Activated CD4-positive, alpha-beta T cell treated with anti-CD3 and anti-CD28 coated beads, Interleukin-2, amount 10 ng/mL, durations not matched to agents 24 days and 14 days (primary cell): ENCODE measurements around the gene CPLX1. TPM values are rescaled to one million over a fixed set of nuclear protein-coding genes. Genes with fewer than 3 reads are reported as not detected.

Experiments used
- DNase-seq: peaks from one replicate; pipeline ENCODE4 v3.0.0; 2022
- H3K27ac Mint-ChIP-seq: one replicate; pipeline ENCODE4 v1.8.0; 2022; ENCODE audit warnings: mild to moderate bottlenecking, mixed read lengths
- H3K27me3 Mint-ChIP-seq: one replicate; pipeline ENCODE4 v1.8.0; 2022; ENCODE audit warnings: mixed read lengths
- H3K36me3 Mint-ChIP-seq: one replicate; pipeline ENCODE4 v1.8.0; 2022; ENCODE audit warnings: low read depth, mild to moderate bottlenecking, mixed read lengths
- H3K4me1 Mint-ChIP-seq: one replicate; pipeline ENCODE4 v1.8.0; 2021; ENCODE audit warnings: mixed read lengths
- H3K4me3 Mint-ChIP-seq: one replicate; pipeline ENCODE4 v1.8.0; 2022; ENCODE audit warnings: mild to moderate bottlenecking, moderate library complexity, mixed read lengths
- H3K9me3 Mint-ChIP-seq: one replicate; pipeline ENCODE4 v1.8.0; 2021; ENCODE audit warnings: mixed read lengths
- intact Hi-C: fragments of 100-400 bp; cut with micrococcal nuclease; formaldehyde crosslinking; loops from one replicate; pipeline ENCODE4 v1.15.1; 2023
- total RNA-seq: library from RNA; stranded (reverse); gene quantifications from 2 replicates; pipeline ENCODE4 v1.2.3, GENCODE V29; 2022

Gene CPLX1
- total RNA-seq, 1 donor from 2014 or later = 1.7 TPM

- no peak for DNase-seq
- Mint-ChIP-seq H3K9me3 (no peaks in the 10 kb centered on the region), H3K27me3 (no peaks in the 10 kb centered on the region), H3K36me3 (peaks cover 42% of the 10 kb centered on the region), H3K4me3 (no peak overlapping the region), H3K27ac (no peak overlapping the region), H3K4me1 (no peaks in the 10 kb centered on the region)
- intact Hi-C loops = no loop called here
These were observed 23.0 kb upstream of the CPLX1 start for GRCh38 chr4:848803-849477.

- intact Hi-C loops = no loop called here
- no peak for DNase-seq
- H3K4me1 Mint-ChIP-seq = no peaks in the 10 kb centered on the region
- H3K4me3 Mint-ChIP-seq = no peak overlapping the region
- H3K27me3 Mint-ChIP-seq = no peaks in the 10 kb centered on the region
- H3K27ac Mint-ChIP-seq = no peak overlapping the region
- peaks cover 41% of the 10 kb centered on the region for H3K36me3 Mint-ChIP-seq
- H3K9me3 Mint-ChIP-seq = no peaks in the 10 kb centered on the region
These were observed 22.4 kb upstream of the CPLX1 start for GRCh38 chr4:848307-848691.

GRCh38 chr4:845836-846251 lies 19.9 kb upstream of the CPLX1 start:
- no peaks in the 10 kb centered on the region for H3K4me1 Mint-ChIP-seq
- no peak overlapping the region for H3K4me3 Mint-ChIP-seq
- intact Hi-C loops = no loop called here
- peaks cover 40% of the 10 kb centered on the region for H3K36me3 Mint-ChIP-seq
- H3K27ac Mint-ChIP-seq = no peak overlapping the region
- peaks cover 4% of the 10 kb centered on the region for H3K9me3 Mint-ChIP-seq
- H3K27me3 Mint-ChIP-seq = no peaks in the 10 kb centered on the region
- DNase-seq = no peak

GRCh38 chr4:845233-845835 lies 19.4 kb upstream of the CPLX1 start:
- intact Hi-C loops = no loop called here
- Mint-ChIP-seq H3K4me1 (no peaks in the 10 kb centered on the region), H3K9me3 (peaks cover 4% of the 10 kb centered on the region), H3K36me3 (peaks cover 37% of the 10 kb centered on the region), H3K27ac (no peak overlapping the region), H3K4me3 (no peak overlapping the region), H3K27me3 (no peaks in the 10 kb centered on the region)
- no peak for DNase-seq

- intact Hi-C loops = no loop called here
- H3K4me3 Mint-ChIP-seq = no peak overlapping the region
- H3K9me3 Mint-ChIP-seq = peaks cover 8% of the 10 kb centered on the region
- DNase-seq = no peak
- peaks cover 36% of the 10 kb centered on the region for H3K36me3 Mint-ChIP-seq
- peaks cover 2% of the 10 kb centered on the region for H3K4me1 Mint-ChIP-seq
- no peak overlapping the region for H3K27ac Mint-ChIP-seq
- H3K27me3 Mint-ChIP-seq = no peaks in the 10 kb centered on the region
These were observed 18.9 kb upstream of the CPLX1 start for GRCh38 chr4:844752-845232.

GRCh38 chr4:839675-840443 lies 13.9 kb upstream of the CPLX1 start:
- peaks cover 18% of the 10 kb centered on the region for H3K9me3 Mint-ChIP-seq
- no peak overlapping the region for H3K27ac Mint-ChIP-seq
- DNase-seq = no peak
- intact Hi-C loops = no loop called here
- peaks cover 2% of the 10 kb centered on the region for H3K4me1 Mint-ChIP-seq
- H3K4me3 Mint-ChIP-seq = no peak overlapping the region
- no peaks in the 10 kb centered on the region for H3K27me3 Mint-ChIP-seq
- H3K36me3 Mint-ChIP-seq = peaks cover 18% of the 10 kb centered on the region

- no peak for DNase-seq
- no peak overlapping the region for H3K27ac Mint-ChIP-seq
- H3K36me3 Mint-ChIP-seq = peaks cover 10% of the 10 kb centered on the region
- H3K4me1 Mint-ChIP-seq = peaks cover 5% of the 10 kb centered on the region
- H3K27me3 Mint-ChIP-seq = no peaks in the 10 kb centered on the region
- H3K9me3 Mint-ChIP-seq = peaks cover 20% of the 10 kb centered on the region
- intact Hi-C loops = no loop called here
- no peak overlapping the region for H3K4me3 Mint-ChIP-seq
These were observed 11.8 kb upstream of the CPLX1 start for GRCh38 chr4:837772-838171.

GRCh38 chr4:836750-837301 lies 10.9 kb upstream of the CPLX1 start:
- no peak for DNase-seq
- H3K4me1 Mint-ChIP-seq = peaks cover 5% of the 10 kb centered on the region
- H3K9me3 Mint-ChIP-seq = peaks cover 16% of the 10 kb centered on the region
- intact Hi-C loops = no loop called here
- no peak overlapping the region for H3K4me3 Mint-ChIP-seq
- H3K27me3 Mint-ChIP-seq = no peaks in the 10 kb centered on the region
- H3K27ac Mint-ChIP-seq = no peak overlapping the region
- H3K36me3 Mint-ChIP-seq = peaks cover 5% of the 10 kb centered on the region

- no peak for DNase-seq
- H3K27ac Mint-ChIP-seq = no peak overlapping the region
- peaks cover 5% of the 10 kb centered on the region for H3K4me1 Mint-ChIP-seq
- H3K9me3 Mint-ChIP-seq = peaks cover 16% of the 10 kb centered on the region
- H3K36me3 Mint-ChIP-seq = peaks cover 3% of the 10 kb centered on the region
- no peak overlapping the region for H3K4me3 Mint-ChIP-seq
- intact Hi-C loops = no loop called here
- no peaks in the 10 kb centered on the region for H3K27me3 Mint-ChIP-seq
These were observed 10.1 kb upstream of the CPLX1 start for GRCh38 chr4:836003-836511.

- Mint-ChIP-seq H3K4me1 (peaks cover 5% of the 10 kb centered on the region), H3K36me3 (peaks cover 3% of the 10 kb centered on the region), H3K9me3 (peaks cover 16% of the 10 kb centered on the region), H3K27ac (no peak overlapping the region), H3K27me3 (no peaks in the 10 kb centered on the region), H3K4me3 (no peak overlapping the region)
- DNase-seq = no peak
- intact Hi-C loops = no loop called here
These were observed 9.4 kb upstream of the CPLX1 start for GRCh38 chr4:835148-836002.

- Mint-ChIP-seq H3K27ac (no peak overlapping the region), H3K36me3 (peaks cover 2% of the 10 kb centered on the region), H3K4me3 (no peak overlapping the region), H3K9me3 (peaks cover 9% of the 10 kb centered on the region), H3K4me1 (peaks cover 3% of the 10 kb centered on the region), H3K27me3 (no peaks in the 10 kb centered on the region)
- intact Hi-C loops = no loop called here
- no peak for DNase-seq
These were observed 8.6 kb upstream of the CPLX1 start for GRCh38 chr4:834368-835147.

GRCh38 chr4:833731-834367 lies 7.9 kb upstream of the CPLX1 start:
- Mint-ChIP-seq H3K4me3 (no peak overlapping the region), H3K27ac (no peak overlapping the region), H3K27me3 (peaks cover under 1% of the 10 kb centered on the region), H3K36me3 (peaks cover 2% of the 10 kb centered on the region), H3K9me3 (peaks cover 6% of the 10 kb centered on the region), H3K4me1 (peaks cover 3% of the 10 kb centered on the region)
- no peak for DNase-seq
- intact Hi-C loops = no loop called here
